GM19468 (cell line): ENCODE data around the gene CALN1.
"Not testable (repeated sequence)": the region's sequence is repeated elsewhere in the genome, so short reads cannot be mapped to it uniquely, and the experiment has no call there.

Experiments used
- ATAC-seq: cut with Tn5 transposase; IDR thresholded peaks from one replicate; pipeline ENCODE4 v1.9.1; 2021; ENCODE audit warnings: mild to moderate bottlenecking, moderate library complexity, moderate number of reproducible peaks; ENCODE audit not compliant: unreplicated experiment; ENCODE audit errors: extremely low read depth

The CALN1 gene

GRCh38 chr7:72213769-72214168 is 198.4 kb downstream of the CALN1 start:
- ATAC-seq = no peak

GRCh38 chr7:72213081-72213480 is 199.1 kb downstream of the CALN1 start:
- no peak for ATAC-seq

- no peak for ATAC-seq
Observed at GRCh38 chr7:72211175-72211574, 201.0 kb downstream of the CALN1 start.

- not testable (repeated sequence) for ATAC-seq
Observed at GRCh38 chr7:72209006-72209405, 203.1 kb downstream of the CALN1 start.

GRCh38 chr7:72196176-72196575 is 216.0 kb downstream of the CALN1 start:
- no peak for ATAC-seq

- ATAC-seq = no peak
Observed at GRCh38 chr7:72190919-72191318, 221.2 kb downstream of the CALN1 start.

GRCh38 chr7:72190146-72190545 is 222.0 kb downstream of the CALN1 start:
- ATAC-seq = no peak

- no peak for ATAC-seq
Observed at GRCh38 chr7:72187179-72187578, 225.0 kb downstream of the CALN1 start.

GRCh38 chr7:72183835-72184234 is 228.3 kb downstream of the CALN1 start:
- no peak for ATAC-seq

- ATAC-seq = no peak
Observed at GRCh38 chr7:72182036-72182435, 230.1 kb downstream of the CALN1 start.

GRCh38 chr7:72176875-72177274 is 235.3 kb downstream of the CALN1 start:
- ATAC-seq = no peak

- no peak for ATAC-seq
Observed at GRCh38 chr7:72170475-72170874, 241.7 kb downstream of the CALN1 start.

- ATAC-seq = no peak
Observed at GRCh38 chr7:72163271-72163670, 248.9 kb downstream of the CALN1 start.

GRCh38 chr7:72161534-72161933 is 250.6 kb downstream of the CALN1 start:
- ATAC-seq = no peak

GRCh38 chr7:72159911-72160310 is 252.2 kb downstream of the CALN1 start:
- no peak for ATAC-seq

GRCh38 chr7:72156671-72157070 is 255.5 kb downstream of the CALN1 start:
- ATAC-seq = no peak

GRCh38 chr7:72153132-72153512 is 259.0 kb downstream of the CALN1 start:
- ATAC-seq = no peak

- no peak for ATAC-seq
Observed at GRCh38 chr7:72152161-72153131, 259.7 kb downstream of the CALN1 start.

- ATAC-seq = no peak
Observed at GRCh38 chr7:72140566-72140965, 271.6 kb downstream of the CALN1 start.

GRCh38 chr7:72127136-72127535 is 285.0 kb downstream of the CALN1 start:
- no peak for ATAC-seq

- no peak for ATAC-seq
Observed at GRCh38 chr7:72123913-72124312, 288.2 kb downstream of the CALN1 start.

- ATAC-seq = no peak
Observed at GRCh38 chr7:72118366-72118765, 293.8 kb downstream of the CALN1 start.
